Stimulated activated CD4-positive, alpha-beta T cell treated with anti-CD3 and anti-CD28 coated beads, Interleukin-4, amount 100 ng/mL, for 48 hours (primary cell): ENCODE measurements around the gene ATP8A1.

Experiments
- DNase-seq, 2 donors: peaks; one replicate each; pipeline ENCODE4 v3.0.0-alpha.2; 2020; ENCODE audit warnings: low read depth in 2 of 2

ATP8A1 gene

DNA sequence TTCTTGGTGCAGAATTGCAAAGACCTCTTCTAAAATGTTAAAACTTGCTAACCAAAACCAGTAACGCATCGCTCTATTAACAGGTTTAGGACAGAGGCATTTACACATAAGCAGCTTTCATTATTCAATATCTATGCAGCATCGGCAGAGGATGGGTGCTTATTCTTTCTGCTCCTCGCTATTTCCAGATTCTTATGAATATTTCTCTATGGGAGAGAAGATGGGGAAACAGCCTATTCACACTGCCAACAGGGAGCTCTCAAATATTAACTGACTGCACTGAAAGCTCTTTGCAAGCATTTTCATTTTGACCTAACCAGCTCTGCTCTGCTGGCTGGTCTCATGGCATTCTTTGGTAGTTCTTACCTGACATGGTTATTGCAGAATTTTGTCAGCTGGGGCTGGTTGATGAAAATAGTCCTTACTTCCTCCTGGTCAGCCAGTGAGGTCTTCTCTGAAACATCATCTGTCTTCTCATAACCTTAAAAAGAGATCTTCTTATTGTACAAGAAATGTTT is 30.2 kb downstream of the ATP8A1 start:
- no peak for DNase-seq

DNA sequence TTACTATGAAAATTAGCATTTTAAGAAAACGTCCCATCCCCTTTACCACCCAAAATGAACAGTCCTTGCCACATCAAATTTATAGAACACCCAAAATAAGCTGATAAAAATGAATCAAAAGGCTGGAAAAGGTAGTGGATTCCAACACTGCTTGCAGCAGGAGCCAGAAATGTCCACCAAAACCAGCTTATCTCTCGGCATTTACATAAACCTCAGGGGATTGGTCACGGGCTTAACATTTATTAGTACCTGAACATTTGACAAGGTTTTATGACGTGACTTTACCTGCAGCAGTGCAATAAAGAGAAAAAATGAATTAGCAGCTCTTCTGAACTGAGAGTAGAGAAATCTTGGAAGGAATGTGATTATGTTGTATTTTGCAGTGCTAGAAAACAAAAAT is 31.6 kb downstream of the ATP8A1 start:
- no peak for DNase-seq

DNA sequence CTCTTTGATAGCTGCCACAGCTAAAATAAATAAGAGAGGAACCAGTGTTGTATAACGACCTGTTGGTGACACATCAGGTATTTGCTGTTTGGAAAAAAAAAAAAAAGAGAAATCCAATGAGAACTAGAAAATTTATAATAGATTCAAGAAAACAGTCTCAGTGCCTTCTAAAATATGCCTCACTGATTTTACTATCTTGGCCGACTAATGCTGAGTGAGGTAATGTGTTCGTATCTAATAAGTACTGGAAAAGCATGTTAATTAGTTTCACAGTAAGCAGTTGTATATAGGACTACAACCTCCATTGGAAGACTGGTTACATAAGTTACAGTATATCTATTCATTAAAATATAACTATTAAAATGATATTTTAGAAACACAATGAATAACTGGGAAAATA is 32.4 kb downstream of the ATP8A1 start:
- no peak for DNase-seq

DNA sequence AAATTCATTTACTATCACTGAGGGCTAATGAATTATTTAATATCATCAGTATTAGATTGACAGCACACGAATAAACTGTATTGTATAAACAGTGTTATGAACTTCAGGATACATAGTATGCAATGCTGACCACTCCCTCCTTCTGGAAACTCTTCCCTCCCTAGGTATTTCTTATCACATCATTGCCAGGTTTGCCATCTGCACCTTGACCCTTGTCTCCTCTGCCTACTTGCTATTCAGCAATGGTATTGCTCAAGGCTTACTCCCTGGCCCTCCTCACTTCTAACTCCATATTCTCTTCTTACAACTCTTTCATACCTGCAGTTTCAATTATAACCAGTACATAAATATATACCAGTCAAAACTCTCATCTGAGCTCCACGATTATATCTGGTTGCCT is 38.9 kb downstream of the ATP8A1 start:
- DNase-seq = no peak

DNA sequence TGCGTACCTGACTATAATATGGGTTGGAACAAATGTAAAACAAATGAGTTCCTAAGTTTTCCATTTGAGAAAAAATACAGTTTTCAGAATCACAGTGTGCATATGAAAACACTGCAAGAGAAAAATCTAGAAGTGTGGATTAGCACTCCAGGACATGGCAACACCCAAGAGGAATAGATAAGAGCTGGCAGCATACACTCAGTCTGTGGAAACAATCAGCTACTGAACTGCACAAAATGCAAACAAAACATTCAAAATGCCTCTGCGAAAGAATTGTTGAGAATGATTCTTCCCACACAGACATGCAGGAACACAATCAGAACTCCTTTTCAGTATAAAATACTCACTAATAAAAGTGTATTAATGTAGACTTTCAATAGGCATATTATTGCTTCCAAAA is 39.9 kb downstream of the ATP8A1 start:
- DNase-seq = no peak

DNA sequence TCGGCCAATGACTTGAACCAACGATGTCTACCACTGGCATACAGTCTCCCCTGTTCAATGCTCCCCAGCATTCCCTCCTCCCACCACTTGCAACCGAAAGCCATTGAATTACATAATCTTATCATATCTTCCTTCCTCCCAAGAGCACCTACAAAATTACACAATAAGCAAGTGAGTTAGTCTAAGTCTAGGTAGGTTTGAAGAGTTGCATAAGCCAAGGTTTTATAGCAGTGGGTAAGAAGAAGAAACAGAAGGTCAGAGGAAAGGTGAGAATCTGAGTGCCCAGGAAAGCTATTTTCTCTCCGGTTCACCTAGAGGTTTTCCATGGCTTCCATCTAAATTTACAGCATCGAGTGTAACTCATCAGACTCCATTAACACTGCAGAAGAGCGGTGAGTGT is 40.3 kb downstream of the ATP8A1 start:
- DNase-seq = no peak

DNA sequence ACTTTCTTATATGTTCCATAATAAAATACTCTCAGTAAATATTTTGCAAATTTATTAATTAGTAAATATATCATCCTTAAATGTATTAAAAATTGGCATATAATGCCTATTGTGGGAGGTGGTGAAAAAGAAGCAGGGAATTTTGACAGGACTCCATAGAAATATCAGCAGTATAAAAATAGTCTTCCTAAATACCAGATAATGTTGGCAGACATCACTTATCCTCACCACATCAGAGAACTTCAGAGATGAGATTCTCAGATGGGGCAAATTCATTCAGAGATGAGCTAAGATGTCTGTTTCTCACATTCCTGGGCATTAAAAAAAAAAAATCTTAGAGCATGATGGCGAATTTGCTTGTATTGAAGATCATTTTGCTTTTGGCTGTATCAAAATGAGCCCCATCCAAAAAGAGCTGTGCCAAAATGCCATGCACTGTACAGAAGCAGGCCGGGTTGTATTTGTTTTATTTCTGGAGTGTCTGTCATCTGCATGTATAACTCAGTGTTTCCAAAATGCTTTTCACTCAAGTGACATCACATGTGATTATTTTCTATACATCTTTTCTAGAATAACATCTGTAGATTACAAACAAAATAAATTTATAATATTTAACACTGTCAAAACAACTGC is 41.7 kb downstream of the ATP8A1 start:
- DNase-seq = no peak

DNA sequence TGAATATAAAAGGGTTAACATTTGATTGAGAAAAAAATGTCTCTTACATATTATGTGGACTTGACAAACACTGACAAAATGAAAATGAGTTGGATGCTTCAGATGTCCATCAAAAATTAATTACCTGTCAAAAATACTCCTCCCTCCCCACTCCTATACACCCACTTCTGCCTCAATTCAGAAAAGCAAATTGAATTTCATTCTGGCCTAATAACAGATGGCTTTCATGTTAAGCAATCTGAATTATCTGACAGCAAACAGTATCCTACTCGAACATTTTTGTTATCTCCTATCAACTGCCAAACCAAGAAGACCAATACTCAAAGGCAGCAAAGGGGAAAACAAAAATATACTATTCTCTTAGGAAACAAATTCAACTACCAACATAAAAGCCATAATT is 44.0 kb downstream of the ATP8A1 start:
- DNase-seq = no peak

DNA sequence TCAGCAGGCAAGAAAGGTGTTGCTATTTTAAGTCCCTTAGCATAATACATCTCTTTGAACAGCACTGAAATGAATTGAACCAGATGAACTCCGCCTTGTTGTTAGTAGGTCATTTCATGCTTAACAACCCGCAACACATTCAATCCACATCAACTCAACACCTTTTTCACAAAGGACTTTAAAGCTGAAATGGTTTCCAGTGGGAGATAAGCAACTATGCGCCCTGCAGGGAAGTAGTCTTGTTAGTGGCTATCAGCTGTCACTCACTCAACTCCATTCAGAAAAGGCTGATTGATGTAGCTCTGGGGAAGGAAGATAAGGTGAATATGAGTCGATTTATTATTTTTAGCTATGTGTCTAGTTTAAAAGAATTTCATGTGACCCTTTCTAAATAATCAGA is 46.0 kb downstream of the ATP8A1 start:
- DNase-seq = no peak

DNA sequence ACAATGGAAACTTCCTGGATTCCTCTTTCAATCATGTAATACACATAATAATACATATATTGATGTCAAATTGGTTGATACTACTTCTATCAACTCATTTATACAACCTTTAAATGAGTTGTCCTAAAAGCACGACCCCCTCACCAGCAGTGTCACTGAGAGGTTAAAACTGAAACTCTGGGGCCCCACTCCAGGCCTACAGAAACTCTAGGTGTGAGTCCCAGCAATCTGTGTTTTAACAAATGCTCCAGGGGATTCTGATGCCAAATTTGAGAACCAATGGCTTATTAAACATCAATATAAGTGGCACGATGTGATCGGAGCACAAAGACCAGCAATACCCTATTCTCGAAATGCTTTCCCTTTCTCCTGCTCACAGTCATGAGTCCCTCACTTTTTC is 47.9 kb downstream of the ATP8A1 start:
- DNase-seq = no peak

DNA sequence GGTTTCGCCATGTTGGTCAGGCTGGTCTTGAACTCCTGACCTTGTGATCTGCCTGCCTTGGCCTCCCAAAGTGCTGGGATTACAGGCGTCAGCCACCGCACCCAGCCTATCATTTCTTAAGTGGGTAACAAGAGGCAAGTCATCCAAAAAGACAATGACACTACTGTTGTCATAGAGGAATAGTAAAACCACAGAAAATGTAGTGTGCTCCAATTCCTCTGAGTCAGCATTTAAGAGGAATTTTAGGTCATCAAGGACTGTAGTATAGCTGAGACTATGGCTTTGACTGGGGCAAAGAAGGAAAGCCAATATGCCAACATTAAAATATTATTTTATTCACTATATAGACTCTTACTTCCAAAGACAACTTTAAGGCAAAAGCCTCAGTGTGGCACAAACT is 48.4 kb downstream of the ATP8A1 start:
- no peak for DNase-seq

DNA sequence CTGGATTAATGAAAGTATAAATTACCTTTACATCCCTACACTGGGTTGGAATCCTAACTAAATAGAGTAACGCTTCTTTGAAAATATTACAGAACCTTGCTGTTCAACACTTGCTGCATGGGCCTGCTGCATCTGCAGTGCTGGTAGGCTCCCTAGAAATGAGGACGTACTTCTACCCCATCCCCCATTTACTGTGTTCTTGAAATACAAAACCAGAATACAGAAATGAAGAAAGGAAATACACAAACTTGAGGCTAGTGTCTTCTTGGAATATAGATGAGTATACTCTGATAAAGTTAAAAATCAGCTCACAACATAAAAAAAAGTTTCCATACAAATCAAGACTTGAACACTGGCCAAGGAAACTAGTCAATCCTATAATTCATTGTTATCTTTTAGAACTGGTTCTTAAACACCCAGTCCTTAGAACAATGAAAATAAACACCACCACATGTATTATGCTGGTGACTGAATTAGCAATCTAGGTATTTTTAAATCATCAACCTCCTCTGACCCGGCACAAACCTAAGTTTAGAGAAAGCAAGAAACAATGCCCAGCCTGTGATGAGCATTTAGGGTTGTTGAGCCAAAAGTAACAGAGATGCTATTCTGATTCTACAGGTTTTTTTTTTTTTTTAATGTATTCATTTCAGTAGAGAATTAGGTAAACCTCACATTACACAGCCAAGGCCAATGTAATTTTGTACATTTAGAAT is 49.7 kb downstream of the ATP8A1 start:
- no peak for DNase-seq

DNA sequence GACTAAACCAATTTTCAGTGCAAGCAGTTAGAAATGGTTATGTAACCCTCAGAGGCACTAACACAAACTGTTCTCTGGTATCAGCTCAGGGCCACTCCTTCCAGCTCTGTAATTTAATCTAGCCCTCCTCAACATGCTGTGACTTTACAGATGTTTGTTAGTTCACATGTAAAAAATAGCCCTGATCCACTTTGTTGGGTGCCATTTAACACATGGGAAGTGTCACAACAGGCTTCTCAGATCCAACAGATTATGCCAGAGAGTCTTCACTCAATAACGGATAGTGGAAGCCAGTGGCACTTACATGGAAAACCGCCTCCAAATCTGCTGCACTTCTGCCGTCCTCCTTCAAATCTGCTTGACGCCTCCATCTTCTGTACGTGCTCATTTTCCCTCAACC is 51.6 kb downstream of the ATP8A1 start:
- no peak for DNase-seq

DNA sequence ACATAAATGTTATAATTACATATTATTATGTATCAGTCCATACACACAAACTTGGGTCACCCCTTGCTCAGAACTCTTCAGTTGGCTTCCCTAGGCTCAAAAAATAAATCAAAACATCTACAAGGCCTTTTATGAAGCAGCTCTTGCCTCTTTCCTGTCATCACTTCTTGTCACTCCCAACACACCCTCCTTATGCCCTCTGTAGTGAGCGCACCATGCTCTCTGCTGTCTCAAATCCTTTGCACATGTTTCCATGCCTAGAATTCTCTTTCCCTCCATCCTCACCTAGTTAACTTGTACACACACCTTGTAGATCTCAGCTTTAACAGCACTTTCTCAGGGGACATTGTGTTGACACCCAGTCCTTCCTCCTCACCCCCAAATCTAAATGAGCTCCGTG is 53.0 kb downstream of the ATP8A1 start:
- no peak for DNase-seq

DNA sequence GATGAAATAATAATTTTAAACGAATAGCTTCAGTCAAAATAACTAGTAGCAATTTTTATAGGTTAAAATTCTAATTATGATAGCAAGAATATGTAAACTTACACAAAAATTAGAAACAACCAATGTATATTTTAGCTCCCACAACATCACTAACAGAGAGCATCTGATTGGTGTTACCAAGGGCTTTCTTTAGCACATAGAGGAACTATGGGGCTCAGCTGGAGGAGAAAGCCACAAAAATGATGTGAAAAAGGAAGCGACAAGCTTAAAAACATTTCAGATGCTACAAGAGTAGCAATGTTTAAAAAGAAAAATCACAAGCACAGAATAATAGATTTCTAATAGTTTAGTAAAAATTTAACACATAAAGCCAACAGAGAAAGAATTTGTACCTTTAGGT is 56.3 kb downstream of the ATP8A1 start:
- no peak for DNase-seq

DNA sequence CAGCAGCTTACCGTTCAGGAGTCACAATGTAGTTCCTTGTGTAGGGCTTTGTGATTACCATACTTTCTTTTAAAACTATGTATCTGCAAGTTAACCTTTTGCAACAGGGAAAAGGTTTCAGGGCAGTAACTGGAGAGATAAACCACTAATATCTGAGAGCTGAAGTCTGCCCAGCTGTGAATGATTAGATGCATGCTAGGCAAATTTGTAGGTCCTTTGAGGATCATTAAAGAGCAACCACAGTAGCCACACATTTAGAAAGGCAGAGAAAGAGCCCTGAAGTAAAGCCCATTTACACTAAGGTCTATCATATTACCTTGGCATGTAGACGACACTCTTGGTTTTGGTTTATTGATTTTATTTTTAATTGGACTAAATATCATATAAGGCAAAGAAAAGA is 60.0 kb downstream of the ATP8A1 start:
- no peak for DNase-seq

DNA sequence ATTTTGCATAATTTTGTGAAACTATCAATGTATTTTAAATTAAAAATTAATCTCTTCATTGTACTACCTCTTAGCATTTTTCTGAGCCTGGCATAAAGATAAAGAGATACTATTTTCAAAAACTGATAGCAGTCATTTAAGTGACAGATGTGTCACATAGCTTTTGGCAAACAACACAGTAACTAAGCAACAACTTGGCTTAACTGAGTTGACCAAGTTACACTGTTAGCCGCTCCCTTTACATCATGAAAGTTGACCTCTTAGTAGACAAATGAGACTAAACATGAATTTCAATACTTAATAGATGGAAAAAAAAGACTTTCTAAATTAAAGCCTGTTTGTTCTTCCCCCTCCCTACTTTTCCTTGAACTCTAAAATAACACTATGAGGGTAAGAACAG is 62.0 kb downstream of the ATP8A1 start:
- no peak for DNase-seq

DNA sequence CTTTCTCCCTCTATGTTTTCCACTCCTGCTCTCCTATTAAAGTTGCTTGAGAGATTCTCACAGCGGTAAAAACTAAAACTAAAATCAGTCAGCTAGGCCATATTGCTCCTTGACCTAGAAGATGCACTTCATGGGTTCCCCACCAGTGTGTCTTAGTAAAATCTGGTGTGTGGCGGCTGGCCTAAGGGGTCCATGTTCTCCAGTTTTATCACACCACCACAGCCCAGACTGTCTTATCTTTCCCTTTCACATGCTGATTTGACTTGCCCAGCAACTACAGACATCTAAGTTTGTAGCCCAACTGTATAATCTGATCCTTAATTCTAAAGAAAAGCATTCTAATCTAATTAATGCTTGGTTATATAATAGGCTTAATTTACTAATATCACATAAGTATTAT is 68.0 kb downstream of the ATP8A1 start:
- DNase-seq = no peak

DNA sequence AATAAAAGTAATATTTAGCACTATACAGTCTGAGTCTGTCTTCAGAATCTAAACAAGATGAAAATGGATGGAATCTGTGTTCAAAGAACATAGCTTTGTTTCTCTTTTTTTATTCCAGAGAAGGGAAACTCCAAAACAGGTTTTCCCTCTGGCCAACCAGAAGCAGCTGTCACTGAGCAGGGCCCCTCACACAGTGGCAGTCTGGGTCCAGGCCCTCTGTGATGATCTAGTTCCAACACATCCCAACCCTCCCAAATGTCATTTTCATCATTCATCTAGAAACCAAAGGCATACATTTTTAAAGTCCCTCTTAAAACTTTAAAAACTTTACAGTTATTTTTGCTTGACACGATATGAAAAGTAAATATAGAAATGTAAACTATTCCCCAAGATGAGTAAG is 70.1 kb downstream of the ATP8A1 start:
- DNase-seq = no peak

DNA sequence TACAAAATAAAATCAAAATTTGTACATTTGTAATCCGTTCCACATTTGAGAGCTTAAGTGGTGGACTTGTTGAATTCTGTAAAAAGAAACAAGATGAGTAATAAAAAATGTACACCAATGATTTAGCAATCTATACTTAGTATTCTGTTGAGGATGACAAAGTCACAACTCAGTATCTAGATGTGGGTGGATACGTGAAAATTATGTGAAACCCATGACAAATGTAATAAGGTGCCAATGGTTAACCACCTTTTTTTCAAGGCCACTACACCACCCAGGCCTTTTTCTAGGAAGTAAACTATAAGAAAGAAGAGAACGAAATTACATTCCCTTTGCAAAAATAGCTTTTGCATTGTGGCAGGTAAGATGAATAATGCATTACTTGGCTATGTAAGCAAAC is 77.0 kb downstream of the ATP8A1 start:
- no peak for DNase-seq

DNA sequence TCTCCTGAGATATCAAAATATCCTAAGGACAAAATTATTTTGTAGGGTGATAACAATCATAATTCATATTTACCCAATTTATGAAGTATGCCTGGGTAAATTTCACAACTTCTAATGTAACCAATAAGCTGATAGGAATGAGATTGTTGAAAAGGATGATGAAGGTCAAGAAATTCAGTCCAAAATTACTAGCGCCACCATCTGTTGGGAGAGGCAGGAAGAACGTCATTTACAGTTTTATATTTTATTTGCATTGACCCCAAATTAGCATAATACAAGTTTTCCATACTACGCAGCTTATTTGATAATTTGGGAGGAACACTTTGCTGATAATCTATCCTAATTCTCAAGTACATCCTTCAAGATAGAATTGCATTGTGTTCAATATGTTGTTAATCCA is 78.7 kb downstream of the ATP8A1 start:
- no peak for DNase-seq

DNA sequence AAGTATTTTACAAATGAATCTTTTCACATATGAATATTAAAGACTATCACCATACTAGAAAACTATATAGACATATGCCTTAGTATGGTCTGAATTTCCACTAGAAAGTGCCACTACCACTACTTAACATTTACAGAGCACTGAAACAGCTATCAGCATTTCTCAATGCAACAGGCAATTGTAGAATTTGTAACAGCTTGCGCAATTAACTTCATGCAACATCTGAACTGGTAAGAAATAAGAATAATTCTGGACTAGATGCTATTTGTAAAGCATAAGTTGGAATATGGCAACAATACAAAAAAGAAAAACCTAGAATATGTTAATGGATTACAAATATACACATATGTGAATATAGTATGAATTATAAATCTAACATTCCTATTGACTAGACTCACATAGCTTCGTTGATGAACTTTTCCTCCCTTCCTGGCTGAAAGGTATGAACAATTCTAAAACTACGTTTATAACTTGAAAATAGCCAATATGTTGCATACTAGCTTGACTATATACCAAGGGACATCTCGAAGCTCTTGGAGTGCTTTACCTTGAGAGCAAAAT is 82.0 kb downstream of the ATP8A1 start:
- DNase-seq = no peak

DNA sequence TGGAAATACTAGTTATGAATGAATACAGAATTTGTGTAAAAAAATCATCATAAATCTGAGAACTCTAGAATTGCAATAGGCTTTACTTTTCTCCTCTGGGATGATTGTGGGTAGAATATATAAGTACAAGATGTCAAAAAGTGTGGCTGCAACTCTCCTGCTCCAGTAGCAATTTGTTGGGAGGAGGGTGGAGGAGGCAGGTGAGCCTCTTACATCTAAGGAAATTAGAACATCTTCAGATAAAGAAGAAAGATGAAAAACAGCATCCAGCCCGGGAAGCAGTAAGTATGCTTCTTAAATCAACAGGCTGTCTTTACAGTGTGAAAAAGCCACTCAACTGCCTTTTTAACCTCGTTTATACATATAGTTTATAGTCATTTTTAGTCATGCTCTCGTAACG is 83.7 kb downstream of the ATP8A1 start:
- no peak for DNase-seq
